GM18502 (cell line): ENCODE measurements around the gene HOXB4.
A peak's percentile ranks its signal among the peaks of the same experiment; 100 is the strongest.

Experiments used
- ATAC-seq: cut with Tn5 transposase; IDR thresholded peaks from one replicate; pipeline ENCODE4 v1.9.1; 2021; ENCODE audit warnings: mild to moderate bottlenecking; ENCODE audit not compliant: unreplicated experiment, poor library complexity

HOXB4 gene

DNA sequence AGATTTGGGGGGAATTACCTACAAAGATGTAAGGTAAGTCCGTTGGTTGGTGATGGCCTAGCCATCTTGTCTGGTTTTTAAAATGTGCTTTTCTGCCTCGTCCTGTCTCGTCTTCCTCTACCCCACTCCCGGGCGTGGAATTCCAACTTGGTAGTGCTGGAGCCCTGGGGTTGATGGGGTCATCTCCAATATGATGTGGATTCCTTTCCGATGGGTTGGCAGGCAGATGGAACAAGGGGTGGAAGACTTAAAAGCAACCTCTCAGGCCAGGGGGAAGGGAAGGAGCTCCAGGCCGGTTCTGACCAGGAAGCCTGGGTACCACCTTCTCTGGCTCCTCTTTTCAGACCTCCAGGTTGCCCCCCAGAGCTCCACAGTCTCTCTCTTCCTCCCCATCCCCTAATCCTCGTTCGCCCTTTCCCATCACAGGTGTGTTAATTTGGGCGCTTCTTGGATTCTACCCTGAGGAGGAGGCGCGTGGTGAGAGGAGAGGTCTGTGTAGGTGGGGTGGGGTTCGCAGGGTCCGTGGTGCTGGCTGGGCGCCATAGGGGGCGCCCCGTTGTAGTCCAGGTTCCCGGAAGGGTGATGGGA lies 28.1 kb downstream of the HOXB4 start:
- ATAC-seq, result no peak

DNA sequence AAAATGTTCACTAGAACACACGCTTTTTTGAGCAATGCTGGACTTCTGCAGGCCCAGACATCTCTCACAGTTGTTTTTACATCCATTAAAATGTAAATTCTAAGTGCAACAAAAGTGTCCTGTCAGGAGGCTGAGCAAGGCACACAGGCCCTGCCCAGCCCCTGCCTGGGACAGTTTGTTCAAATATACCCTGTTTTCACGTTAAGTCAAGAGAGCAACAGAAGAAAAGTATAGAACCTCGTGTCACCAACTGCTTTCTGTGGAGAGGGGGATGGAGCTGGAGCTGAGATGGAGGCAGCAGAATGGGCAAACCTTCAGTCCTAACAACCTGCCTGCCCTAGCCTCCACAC lies 28.9 kb downstream of the HOXB4 start:
- ATAC-seq, result no peak

DNA sequence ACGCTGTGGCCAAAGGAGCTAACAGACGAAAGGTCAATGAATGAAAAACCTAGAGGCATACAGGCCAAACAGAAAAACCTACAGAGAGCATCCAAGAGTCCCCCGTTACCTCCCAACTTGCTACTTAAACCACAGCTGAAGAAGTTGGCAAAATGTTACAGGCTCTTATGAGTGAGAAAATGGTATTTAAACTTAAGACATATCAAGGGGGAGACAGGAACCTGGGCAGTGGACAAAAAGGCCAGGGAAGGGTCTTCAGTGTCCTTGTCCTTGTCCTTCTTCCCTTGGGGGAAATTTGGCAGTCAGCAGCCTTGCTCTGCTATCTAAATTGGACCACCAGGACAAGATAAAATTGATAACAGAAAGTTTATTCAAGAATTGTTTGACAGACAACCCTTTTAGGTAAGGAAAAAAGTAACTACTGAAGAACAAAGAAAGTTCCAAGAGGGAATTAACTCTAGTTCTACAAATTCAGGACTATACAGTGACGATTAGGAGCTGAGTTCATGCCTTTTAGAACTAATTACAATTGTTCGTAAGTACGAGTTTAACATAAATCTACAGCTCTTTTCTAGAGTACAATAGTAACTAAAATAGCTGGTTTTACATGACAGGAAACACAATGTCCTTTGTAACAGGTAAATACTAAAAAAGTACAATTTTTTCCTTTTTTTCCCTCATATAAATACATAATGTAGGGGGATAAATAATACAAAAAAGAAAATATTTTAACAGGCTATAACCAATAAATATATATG lies 29.4 kb downstream of the HOXB4 start:
- no peak for ATAC-seq

DNA sequence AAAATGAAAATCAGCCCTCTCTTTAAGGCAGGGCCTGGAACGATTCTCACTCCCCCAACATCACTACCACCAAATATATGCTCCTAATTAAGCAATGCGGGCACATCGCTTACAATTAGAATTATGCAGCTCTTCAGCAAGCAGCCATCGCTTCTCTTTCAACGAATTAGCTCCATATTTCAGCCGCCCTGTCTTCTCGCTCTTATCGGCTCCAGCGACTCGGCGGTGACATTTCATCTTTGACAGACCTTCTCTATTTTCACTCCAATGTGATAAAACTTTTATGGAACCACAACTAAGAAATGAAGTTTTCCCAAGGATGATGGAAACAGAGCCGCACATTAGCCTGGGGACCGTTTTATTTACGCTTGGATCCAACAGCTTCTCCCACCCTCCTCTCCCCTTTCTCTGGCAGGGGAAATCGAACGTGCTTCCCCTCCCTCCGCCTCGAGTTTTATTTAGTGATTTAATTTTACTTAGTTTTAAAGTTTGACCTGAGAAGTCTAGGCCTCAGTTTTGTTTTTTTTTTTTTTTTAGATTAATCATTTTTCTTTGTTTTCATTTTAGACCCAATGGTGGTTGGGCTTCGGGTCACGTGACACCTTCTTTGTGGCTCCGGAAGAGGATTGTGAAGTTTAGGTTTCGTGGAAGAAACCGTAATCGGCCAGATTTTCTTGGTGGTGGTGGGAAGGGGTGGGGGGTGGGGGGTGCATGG lies 30.2 kb downstream of the HOXB4 start:
- no peak for ATAC-seq

DNA sequence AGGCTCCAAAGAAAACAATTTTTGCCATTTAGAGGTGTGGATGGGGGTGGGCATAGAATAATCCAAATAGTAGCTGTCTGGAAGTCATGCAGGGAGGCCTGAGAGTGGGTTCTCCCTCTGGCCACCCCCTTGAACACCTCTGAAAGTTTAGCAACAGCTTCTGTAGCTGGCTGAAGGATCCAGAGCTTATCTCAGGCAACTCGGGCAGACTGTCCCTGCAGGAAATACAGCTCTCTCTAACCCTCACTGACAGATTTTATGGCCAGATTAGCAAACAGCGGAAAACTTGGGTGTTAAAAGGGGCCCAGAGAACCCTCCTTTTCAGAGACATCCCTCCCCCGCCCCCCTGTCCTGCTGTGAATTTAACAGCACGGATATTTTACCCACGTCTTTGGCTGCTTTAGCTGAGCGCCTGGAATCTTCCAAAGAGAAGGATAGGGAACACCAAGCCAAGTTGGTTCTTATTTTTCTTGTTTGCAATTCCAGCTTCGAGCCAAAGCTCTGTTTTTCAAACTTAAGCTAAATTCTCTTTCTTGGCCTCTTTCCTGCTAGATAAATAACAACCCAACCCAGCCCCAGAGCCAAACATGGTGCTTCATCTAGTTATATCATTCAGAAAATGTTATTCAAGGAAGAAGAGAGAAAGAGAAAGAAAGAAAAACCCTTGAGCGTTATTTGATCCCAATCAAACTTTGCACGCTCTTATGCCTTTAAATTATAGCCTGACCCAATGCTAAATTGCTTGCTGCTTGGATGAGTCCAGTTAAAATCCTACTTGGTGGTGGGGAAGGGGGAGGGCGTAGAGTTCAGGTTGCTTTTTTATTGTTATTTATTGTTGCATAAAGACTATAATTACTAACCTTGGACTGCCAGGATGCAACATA lies 31.0 kb downstream of the HOXB4 start:
- no peak for ATAC-seq

DNA sequence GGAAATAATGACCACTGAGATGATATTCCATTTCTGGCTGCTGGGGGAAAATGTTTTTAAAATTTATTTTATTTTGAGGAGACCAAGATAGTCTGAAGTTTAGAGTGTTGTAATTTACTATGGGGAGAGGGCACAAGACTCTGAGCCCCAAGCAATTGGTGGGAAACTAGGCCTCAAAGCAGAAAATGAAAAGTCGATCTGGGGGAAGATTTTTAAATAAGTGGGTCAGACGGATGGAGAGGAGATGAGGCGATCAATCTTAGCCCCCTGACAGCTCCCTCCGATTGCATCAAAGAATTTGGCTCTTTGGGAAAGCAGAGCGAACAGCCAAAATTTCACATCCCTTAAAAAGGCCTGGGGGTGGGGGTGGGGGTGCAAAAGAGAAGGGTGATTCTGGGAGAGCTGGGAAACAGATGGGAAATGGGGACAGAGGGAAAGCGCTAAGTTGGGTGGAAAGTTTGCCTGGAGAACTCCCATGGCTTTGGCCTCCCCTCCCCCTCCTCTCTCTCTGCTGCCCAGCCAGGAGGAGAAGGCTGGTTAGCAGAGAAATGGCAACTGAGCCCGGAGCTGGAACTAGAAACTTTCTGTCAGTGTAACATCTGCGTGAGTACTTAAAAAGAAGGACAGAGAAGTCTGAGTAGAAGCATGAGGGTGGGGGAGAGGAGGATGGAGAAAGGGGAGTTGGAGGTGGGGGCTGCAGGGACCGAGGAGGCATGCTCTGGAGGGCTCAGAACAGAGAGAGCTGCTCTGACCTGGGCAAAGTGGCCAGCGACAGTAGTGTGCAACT lies 31.8 kb downstream of the HOXB4 start:
- no peak for ATAC-seq

DNA sequence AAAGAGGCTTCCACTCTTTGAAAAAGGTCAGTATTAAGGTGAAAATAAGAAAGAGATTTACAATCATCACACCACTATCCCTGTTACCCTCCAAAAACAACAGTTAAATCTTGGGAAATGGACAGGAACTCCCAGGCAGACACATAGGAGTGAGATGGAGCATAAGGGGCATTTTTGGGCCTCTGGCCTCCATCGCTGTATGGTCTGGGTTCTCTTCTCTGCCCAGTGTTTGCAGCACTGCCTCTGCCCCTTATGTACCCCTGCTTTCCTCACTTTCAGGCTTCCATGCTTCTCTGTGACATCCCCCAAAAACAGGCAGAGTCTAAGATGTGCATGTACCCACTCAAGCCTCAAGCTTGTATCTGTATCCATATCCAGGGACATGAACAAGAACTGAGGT lies 32.6 kb downstream of the HOXB4 start:
- no peak for ATAC-seq

DNA sequence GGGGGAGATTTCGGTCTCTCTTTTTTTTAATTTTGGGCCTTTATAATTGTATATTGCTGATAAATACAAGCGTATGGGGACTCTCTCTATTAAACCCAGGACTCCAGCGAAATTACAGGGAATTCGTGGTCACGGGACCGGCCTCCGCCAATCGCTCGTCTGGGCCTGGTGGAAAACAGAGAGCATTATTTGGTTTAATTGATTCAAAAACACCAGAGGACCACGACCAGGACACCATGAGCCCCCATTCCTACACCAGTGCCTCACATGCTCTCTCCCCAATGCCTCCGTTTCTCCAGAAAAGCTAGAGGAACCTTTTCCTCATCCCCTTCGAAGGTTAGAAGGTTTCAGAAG lies 33.2 kb downstream of the HOXB4 start, which contains the start of gene HOXB2:
Gene HOXB2 (minus strand): TSS at position 88 of the 354 bp plus-strand sequence. CDS start 198 bp downstream, outside the sequence.
- no peak for ATAC-seq

DNA sequence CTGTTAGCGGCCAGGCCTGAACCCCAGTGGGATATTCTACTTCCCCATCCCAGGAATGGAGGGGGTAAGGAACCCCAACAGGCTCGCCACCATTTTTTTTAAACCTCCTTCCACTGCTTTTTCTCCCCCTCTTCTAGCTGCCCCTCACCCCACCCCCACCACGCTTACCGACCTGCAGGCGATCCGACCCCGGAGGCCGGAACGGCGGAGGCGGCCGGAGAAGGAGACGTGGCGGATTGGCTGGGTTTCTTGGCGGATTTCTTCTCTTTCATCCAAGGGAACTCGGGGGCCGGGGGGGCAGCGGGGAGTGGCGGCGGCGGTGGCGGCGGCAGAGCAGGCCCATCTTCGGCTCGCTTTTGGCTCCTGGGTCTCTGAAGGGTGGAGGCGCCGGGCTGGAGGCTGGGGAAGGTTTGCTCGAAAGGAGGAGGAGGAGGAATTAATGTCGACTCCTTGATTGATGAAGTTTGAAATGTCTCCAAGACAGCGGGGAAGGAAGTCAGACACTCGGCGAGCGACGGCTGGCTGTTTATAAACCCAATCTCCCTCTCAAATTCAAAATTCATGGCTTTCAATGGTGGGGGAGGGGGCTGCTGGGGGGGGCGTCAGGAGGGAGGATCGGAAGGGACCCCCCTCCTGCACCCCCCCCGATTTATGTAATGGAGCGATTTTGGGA lies 33.7 kb downstream of the HOXB4 start:
- no peak for ATAC-seq

DNA sequence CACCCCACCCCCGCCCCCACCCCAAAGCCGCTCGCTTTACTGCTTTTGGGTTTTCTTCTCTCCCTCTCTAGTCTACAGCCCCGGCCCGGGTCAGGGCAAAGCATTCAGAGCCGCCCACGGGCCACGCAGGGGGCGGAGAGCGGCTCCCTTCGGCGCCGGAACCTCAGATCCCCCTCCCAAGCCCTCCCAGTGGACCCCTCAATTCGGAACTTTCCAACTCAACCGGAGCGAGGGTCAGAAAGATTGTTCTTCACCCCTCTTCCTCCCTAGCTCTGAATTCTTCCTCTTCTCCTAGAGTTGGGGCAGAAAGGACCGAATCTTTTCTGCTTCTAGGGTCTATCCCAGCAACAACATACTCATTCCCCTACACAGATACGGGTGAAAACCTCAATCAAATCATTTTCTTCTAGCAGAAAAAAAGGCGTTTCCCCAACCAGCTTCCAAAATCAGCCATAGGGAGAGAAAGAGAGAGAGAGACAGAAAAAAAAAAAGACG lies 34.2 kb downstream of the HOXB4 start:
- peak; percentile 24 for ATAC-seq

DNA sequence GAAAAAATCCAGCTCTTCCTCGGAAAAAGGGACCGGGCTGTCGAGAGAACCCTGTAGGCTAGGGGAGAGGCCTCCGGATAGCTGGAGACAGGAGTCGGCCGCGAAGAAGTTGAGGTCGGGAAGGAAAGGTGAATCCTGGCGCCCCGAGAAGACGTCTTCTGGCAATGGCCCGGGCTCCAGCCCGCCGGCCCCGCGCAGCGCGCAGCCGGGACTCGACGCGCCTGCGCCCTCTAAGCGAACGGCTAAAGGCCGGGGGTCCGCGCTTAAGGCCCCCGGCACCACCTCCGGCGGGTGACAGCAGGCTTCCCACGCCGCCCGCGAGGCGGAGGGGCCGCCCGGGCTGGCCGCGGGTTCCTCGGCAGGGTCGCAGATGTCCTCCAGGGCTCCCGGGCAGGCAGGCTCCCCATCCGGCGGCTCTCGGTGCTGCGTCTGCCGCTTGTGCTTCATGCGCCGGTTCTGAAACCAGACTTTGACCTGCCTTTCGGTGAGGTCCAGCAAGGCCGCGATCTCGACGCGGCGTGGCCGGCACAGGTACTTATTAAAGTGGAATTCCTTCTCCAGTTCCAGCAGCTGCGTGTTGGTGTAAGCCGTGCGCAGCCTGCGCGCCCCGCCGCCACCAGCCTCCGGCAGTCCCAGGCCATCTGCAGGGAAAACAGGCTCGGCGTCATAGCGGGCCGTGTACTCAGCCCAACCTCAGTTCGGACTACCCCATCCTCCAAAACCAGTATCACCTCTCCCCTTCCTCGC lies 34.9 kb downstream of the HOXB4 start:
- peak; percentile 54 for ATAC-seq

DNA sequence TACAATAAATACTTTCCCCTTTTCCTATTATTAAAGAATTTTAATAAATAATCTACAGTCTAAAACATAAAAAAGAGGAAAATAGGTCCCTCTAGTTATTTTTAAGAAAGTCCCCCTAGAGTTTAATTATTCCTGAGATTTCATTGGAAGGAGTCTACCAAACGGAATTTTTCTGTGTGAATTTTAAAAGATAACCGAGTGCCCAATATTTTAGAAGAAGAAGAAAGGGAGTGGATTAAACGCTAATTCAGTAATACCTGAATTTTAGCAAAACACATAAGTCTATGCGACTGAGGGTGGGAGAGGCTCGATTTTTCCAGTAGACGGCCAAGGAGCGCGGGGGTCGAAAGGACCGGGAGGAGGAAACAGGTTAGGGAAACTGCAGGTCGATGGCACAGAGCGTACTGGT lies 35.4 kb downstream of the HOXB4 start:
- ATAC-seq, result no peak

DNA sequence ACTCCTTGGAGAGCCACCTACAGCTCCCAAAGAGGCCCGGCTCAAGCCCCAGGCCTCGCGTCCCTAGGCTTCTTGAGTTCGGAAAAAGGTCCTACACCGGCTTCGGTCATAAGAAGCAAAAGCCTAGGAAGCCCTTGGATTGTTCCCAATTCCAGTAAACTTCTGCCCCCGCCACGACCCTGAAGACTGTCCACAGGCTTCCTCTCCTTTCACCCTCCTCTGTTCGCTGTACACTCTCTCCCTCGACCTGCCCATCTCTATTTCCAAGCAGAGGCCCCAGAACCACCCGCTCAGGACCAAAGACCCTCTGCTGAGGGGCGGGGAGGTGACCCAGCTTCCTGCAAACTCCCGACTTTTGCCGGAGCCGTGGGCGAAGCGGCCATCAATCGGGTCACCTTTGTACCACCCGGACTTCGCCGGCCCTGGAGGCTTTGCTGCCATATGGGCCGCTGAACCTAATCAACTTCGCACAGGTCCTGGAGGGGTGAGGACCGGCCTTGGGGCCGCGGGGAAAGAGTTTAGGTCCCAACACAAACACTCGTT lies 36.0 kb downstream of the HOXB4 start:
- ATAC-seq, result no peak

DNA sequence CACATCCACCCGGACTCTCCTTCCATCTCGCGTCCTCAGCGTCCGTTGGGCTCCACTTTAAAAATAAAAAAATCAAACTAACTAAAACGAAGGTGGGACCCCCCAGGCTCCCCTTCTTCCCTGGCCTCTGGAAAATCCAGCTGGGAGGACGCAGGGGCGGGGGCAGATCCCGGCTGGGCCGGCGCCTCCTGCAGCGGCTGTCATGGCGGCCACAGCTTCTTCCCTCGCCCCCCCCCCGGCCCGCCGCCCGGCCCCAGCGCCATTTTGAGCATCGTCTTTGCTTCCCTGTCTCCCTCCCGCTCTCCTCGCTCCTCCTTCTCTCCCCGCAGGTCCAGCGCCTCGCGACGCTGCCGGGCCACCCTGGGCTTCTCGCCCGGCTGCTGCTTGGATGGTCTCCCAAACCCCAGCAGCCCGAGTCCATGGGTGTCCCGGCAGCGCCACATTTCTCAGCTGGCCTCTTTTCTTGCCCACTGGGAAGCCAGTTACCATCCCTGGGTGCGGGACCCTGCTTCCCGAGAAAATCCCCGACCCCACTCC lies 36.5 kb downstream of the HOXB4 start:
- no peak for ATAC-seq

DNA sequence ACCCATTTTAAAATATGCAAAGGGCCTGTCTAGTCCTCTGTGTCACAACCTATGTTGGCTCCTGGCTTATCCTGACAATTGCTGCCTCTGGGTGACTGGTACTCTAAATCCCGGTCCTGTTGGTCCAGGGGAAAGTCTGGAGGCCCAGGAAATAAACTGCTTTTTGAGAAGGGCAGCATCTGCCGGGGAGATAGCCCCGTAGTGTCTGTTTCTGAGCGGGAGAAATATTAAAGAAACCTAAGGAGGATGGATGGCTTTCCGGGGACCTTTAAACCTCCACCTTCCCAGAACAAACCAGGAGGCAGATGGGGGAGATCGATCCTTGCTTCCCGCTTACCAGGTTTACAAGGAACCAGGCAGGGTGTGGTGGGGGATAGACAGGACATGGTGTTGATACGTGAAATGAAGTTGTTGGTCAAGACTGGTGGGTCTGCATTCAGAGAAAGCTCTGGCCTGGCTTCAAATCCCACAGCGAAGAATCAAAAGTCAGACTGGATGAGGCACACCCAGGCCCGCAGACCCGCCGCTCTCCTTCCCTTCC lies 37.0 kb downstream of the HOXB4 start:
- ATAC-seq, result no peak

DNA sequence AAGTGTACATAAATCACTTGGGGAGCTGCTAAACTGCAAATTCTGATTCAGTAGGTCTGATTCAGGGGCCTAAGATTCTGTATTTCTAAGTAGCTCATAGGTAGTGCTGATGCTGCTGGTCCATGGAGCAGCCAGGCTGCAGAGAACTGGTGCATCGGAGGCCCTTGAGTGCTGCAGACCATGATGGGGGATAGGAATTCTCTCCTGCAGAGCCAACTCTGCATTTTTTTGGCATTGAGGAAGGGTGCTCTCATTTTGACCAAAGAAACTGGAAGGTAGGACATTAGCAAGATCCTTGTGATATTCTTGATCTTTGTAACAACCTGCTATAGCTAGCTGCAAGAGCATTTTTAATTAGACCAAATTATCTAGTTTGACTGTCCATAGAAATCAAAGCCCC lies 37.9 kb downstream of the HOXB4 start:
- no peak for ATAC-seq

DNA sequence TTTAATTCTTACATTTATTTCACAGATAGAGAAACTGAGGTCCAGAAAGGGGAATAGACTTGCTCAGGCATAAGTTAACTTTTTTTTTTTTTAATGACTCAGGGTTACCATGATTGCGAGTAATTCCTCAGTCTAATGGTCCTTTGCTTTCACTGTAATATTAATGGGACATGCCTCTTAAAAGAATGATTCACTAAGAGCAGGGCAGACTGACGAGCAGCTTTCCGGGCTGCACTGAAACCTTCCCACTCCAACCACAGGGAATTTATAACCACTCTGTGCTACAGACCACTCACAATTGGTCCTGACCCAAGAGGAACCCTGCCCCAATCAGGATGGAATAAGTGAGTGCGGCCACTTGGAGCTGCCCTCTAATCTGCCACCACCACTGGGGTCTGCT lies 39.0 kb downstream of the HOXB4 start:
- ATAC-seq, result no peak

DNA sequence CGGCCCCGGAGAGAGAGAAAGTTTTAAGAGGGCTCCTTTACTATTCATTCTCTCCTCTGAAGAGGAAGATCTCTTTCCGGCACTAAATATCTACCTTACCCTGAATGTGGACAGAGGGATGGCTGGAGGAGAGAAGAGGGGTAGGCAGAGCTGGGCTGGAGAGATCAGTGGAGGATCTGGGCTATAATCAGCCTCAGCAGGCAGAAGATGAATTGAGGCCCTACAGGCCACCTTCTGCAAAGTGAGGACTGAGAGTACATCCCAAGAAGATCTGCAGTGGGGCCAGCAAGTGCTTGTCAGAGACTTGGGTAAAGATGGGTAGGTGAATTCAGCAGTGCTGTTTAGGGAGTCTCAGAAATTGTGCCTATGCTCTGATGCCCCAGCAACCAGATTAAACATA lies 40.8 kb downstream of the HOXB4 start:
- ATAC-seq, result no peak
